ENCODE data around the gene MRPL55. TPM values are rescaled to one million over a fixed set of nuclear protein-coding genes. Genes with fewer than 3 reads are reported as not detected.

MRPL55 gene
- total RNA-seq, 1 donor from 2014 or later: 56.9 TPM

- Mint-ChIP-seq H3K4me1 (peaks cover 9% of the 10 kb centered on the region), H3K4me3 (peak overlapping the region; percentile 70), H3K27me3 (ENCODE audit: low read depth) (peaks cover 74% of the 10 kb centered on the region), H3K36me3 (no peaks in the 10 kb centered on the region), H3K9me3 (peaks cover 8% of the 10 kb centered on the region), H3K27ac (no peak overlapping the region)
- TF ChIP-seq CTCF (IDR thresholded peaks at IDR 0.05; ENCODE audit: unreplicated experiment): no peak
- no peak for DNase-seq (ENCODE audit: low spot score in 2 of 2, unreplicated experiment in 2 of 2)
These were observed 48.5 kb downstream of the MRPL55 start for GRCh38 chr1:228060458-228061190.

GRCh38 chr1:228059634-228060457 is 49.3 kb downstream of the MRPL55 start:
- peaks cover 9% of the 10 kb centered on the region for H3K4me1 Mint-ChIP-seq
- no peaks in the 10 kb centered on the region for H3K36me3 Mint-ChIP-seq
- TF ChIP-seq CTCF (IDR thresholded peaks at IDR 0.05; ENCODE audit: unreplicated experiment): no peak
- H3K4me3 Mint-ChIP-seq: peak overlapping the region; percentile 70
- peaks cover 8% of the 10 kb centered on the region for H3K9me3 Mint-ChIP-seq
- H3K27ac Mint-ChIP-seq: peak overlapping the region; percentile 12
- H3K27me3 Mint-ChIP-seq (ENCODE audit: low read depth): peaks cover 72% of the 10 kb centered on the region
- DNase-seq (ENCODE audit: low spot score in 2 of 2, unreplicated experiment in 2 of 2): peak; percentile 90 to 95

GRCh38 chr1:228058949-228059633 is 50.0 kb downstream of the MRPL55 start:
- Mint-ChIP-seq H3K27me3 (ENCODE audit: low read depth) (peaks cover 74% of the 10 kb centered on the region), H3K4me1 (peaks cover 9% of the 10 kb centered on the region), H3K27ac (no peak overlapping the region), H3K36me3 (no peaks in the 10 kb centered on the region), H3K4me3 (peak overlapping the region; percentile 70), H3K9me3 (peaks cover 8% of the 10 kb centered on the region)
- TF ChIP-seq CTCF (IDR thresholded peaks at IDR 0.05; ENCODE audit: unreplicated experiment): no peak
- no peak for DNase-seq (ENCODE audit: low spot score in 2 of 2, unreplicated experiment in 2 of 2)

GRCh38 chr1:228058172-228058948 is 50.7 kb downstream of the MRPL55 start:
- peaks cover 9% of the 10 kb centered on the region for H3K4me1 Mint-ChIP-seq
- peaks cover 81% of the 10 kb centered on the region for H3K27me3 Mint-ChIP-seq (ENCODE audit: low read depth)
- H3K27ac Mint-ChIP-seq: no peak overlapping the region
- DNase-seq (ENCODE audit: low spot score in 2 of 2, unreplicated experiment in 2 of 2): no peak
- H3K4me3 Mint-ChIP-seq: no peak overlapping the region
- peaks cover 8% of the 10 kb centered on the region for H3K9me3 Mint-ChIP-seq
- no peak for TF ChIP-seq CTCF (IDR thresholded peaks at IDR 0.05; ENCODE audit: unreplicated experiment)
- H3K36me3 Mint-ChIP-seq: no peaks in the 10 kb centered on the region

Small RNAs within 50 kb of the gene (microRNA-seq; reads per million reads assigned to microRNA genes)
- 16.4 reads per million, percentile 40 among the genes with 10 or more reads in this experiment for gene MIR3620

Other genes with a start within 250 kb of the MRPL55 start
- 3.9 to 4.5 TPM (median 4.3 TPM) in 3 replicates for gene WNT9A, start 161.4 kb downstream of the MRPL55 start, total RNA-seq
- 0.09 to 0.16 TPM in 2 of 3 replicates, not detected in the other for gene WNT3A, start 102.3 kb downstream of the MRPL55 start, total RNA-seq
- gene ARF1, start 26.6 kb downstream of the MRPL55 start, total RNA-seq: 255 to 277 TPM (median 262 TPM) in 3 replicates
- 19.3 to 20.9 TPM (median 20.2 TPM) in 3 replicates for gene C1orf35, start 6.0 kb downstream of the MRPL55 start, total RNA-seq
- 129 to 136 TPM (median 135 TPM) in 3 replicates for gene GUK1, start 31.0 kb upstream of the MRPL55 start, total RNA-seq
- 2.5 to 2.6 TPM (median 2.5 TPM) in 3 replicates for gene GJC2, start 40.6 kb upstream of the MRPL55 start, total RNA-seq
- 10.8 to 14.2 TPM (median 11.8 TPM) in 3 replicates for gene IBA57, start 56.5 kb upstream of the MRPL55 start, total RNA-seq
- 95.3 to 113 TPM (median 100 TPM) in 3 replicates for gene OBSCN, start 98.7 kb upstream of the MRPL55 start, total RNA-seq

All from mesothelial cell of epicardium (in vitro differentiated cells).